ENCODE measurements around the gene HEATR9.
A peak's percentile ranks its signal among the peaks of the same experiment; 100 is the strongest.

HEATR9 gene

DNA sequence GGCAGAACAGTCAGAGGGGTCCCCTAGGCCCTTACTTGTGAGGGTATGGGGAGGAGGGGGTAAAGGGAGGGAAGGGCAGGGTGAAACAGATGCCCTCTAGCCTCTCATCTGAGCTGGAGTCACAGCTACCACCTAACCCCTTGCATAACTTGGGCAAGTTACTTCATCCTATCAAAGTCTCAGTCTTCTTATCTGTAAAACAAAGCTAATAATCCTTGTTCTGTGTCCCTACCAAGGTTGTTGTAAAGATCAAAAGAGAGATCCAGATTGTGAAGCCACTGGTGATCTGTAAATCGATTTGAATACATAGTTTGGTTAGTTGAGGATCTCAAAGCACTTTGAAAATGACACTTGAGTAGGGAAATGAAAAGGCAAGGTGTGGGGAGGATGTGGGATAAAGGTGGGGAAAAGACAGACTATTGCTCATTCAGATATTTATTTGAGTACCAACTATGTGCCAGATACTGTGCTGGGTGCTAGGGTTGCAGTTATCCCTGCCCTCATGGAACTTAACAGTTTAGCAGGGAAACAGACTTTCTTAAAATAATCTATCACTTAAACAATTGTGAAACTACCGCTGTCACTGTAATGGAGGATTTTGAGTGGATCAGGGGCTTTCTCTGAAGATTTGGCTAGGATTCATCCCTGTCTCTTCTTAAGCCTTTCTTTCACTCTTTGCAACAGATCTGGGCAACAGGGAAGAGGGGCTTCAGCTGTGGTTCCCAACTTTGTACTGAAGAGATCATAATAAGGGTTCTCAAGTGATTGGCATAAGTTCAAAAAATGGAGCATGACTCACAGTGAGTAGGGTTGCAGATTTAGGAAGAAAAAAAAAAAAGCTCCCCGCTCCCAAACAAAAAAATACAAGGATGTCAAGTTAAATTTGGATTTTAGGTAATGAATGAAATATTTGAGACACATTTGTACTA, 3.0 kb downstream of the HEATR9 start:
- no peak for DNase-seq (ENCODE audit: low read depth in 1 of 2, low spot score in 1 of 2)

GRCh38 chr17:35864853-35865252, 3.8 kb downstream of the HEATR9 start:
- no peak for DNase-seq (ENCODE audit: low read depth in 1 of 2, low spot score in 1 of 2)

DNA sequence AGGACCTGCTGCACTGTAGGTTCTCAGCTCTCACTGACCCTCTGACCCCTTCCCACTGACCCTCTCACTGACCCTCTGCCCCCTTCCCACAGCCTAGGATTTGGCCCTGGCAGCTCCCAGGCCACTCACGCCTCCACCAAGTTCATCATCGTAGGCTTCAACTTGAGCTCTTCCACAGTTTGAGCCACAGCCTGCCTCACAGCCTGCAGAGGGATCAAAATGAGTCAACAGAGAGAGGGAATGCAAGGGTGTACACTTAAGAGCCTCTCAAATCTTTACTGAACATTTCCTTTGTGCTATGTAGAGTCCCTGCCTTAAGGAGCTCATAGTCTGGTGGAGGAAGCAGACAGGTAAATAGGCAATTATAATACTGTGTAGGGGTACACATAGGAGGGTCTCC, 12.1 kb downstream of the HEATR9 start:
- no peak for DNase-seq (ENCODE audit: low read depth in 1 of 2, low spot score in 1 of 2)

- DNase-seq (ENCODE audit: low read depth in 1 of 2, low spot score in 1 of 2) = no peak
Measured at GRCh38 chr17:35855965-35856364, 12.7 kb downstream of the HEATR9 start.

DNA sequence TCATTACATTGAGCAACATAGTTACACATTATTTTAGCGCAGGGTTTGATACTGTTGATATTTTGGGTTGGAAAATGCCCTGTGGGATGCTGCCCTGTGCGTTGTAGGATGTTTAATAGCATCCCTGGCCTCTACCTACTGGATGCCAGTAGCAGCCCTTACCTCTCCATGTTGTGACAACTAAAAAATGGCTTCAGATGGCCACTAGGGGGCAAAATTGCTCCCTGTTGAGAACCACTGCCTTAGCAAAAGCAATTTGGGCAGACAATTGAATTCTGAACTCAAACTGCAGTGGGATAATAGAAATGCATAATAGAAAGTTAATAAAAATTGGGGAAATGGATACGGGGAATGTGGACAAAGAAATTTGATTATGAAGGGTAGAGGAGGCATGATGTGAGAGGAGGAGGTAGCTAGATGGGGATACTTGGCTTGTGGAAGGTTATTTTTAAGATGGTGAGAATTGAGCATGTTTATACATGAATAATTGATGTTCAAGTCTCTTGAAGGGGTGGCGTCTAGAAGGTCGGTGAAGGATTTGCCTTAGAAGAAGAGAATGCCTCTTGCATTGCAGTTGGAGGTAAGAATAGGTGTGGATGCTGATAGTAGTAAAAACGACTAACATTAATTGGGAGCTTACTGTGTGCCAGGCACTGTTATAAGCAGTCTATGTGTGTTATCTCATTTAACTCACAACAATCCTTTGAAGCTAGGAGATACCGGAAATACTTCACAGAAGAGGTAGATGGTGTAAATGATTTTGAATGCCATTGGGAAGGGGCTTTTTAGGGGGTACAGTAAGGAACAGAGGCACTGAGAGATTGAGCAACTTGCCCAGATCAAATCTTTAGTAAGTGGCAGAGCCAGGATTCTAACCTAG, 19.0 kb downstream of the HEATR9 start:
- peak in 1 of 2 donors; percentile 8 for DNase-seq (ENCODE audit: low read depth in 1 of 2, low spot score in 1 of 2)

DNA sequence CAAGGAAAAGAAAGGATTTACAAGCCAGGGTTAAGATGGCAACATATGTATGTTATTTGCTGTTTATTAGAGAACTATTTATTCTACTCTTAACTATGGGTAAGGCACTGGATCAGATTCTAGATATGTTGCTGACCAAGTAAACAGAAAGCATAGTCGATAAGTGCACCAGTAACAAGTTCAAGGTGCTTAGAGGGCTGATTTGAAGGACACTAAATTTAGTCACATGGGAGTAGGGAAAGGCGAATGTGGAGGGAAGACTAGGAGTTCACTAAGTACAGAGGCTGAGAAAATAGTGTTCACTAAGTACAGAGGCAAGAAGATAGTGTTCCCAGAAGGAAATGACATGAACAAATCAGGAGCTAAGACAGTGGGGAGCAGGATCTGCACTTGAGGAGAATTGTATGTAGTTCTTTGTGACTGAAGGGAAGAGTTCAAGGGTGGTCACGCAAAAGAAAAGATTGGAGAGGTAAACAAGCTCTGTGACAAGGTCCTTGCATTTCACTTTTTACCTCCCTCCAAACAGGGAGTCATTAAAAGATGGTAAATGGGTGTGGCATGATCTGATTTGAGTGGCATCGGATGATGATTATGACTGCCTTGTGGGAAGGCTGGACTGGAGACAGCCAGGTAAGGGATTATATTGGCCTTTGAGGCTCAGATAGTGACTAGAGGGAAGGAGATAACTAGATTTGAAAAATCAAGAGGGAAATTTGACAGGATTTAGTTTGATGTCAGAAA, 20.9 kb downstream of the HEATR9 start:
- no peak for DNase-seq (ENCODE audit: low read depth in 1 of 2, low spot score in 1 of 2)

- DNase-seq (ENCODE audit: low read depth in 1 of 2, low spot score in 1 of 2) = no peak
Measured at GRCh38 chr17:35847006-35847405, 21.7 kb downstream of the HEATR9 start.

DNA sequence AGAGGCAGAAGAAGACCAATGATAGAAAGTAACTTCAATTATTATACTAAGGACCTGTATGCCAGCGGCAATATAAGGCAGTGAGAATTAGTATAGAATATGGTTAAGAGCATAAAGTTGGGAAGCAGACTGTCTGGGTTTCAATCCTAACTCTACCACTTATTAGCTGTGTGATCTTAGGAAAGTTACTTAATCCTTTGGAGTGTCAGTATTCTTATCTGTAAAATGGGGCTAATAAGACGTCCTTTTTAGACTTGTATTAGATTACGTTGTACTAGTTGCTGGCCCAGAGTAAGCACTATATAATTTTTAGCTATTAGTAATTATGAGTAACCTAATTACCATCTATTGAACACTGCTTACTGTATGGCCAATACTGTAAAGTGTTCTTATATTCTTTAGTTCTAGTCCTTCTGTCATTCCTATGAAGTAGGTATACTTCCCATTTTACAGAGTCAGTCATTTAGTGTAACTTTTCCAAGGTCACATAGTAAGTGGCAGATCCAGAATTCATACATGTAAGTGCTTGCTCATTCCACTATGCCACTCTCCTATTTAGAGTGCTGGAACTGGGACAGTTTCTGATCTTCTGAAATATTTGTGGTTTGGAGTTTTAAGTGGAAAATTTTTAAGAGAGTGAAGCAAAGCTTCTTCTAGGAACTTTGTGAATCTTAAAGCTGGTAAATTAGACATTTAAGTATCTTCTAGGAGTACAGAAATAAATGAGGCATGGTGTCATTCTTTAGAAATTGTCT, 22.5 kb downstream of the HEATR9 start:
- DNase-seq (ENCODE audit: low read depth in 1 of 2, low spot score in 1 of 2) = no peak

DNA sequence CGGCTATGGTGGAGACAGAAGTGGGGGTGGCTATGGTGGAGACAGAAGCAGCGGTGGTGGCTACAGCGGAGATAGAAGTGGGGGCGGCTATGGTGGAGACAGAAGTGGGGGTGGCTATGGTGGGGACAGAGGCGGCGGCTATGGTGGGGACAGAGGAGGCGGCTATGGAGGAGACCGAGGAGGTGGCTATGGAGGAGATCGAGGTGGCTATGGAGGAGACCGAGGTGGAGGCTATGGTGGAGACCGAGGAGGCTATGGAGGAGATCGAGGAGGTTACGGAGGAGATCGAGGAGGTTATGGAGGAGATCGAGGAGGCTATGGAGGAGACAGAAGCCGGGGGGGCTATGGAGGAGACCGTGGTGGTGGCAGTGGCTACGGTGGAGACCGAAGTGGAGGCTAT, 24.1 kb downstream of the HEATR9 start:
- DNase-seq (ENCODE audit: low read depth in 1 of 2, low spot score in 1 of 2) = no peak

DNA sequence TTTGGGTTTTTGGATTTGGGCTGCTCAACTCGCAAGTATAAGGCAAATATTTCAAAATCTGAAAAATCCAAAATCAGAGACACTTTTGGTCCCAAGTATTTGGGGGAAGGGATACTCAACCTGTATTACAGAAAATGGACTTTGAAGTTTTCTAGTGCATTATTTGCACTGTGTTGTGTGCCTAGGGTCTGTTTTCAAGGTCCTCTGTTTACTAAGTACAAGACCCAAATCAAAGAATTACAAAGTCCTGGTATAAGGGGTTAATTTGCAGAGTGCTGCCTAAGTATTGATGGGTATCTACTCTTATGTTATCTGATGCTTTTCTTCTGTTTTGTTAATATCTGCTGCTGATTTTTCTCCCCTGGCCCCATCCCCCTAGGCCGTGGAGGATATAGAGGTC, 25.0 kb downstream of the HEATR9 start:
- DNase-seq (ENCODE audit: low read depth in 1 of 2, low spot score in 1 of 2) = no peak

GRCh38 chr17:35842239-35842638, 26.5 kb downstream of the HEATR9 start:
- DNase-seq (ENCODE audit: low read depth in 1 of 2, low spot score in 1 of 2) = no peak

GRCh38 chr17:35841505-35841904, 27.2 kb downstream of the HEATR9 start:
- no peak for DNase-seq (ENCODE audit: low read depth in 1 of 2, low spot score in 1 of 2)

DNA sequence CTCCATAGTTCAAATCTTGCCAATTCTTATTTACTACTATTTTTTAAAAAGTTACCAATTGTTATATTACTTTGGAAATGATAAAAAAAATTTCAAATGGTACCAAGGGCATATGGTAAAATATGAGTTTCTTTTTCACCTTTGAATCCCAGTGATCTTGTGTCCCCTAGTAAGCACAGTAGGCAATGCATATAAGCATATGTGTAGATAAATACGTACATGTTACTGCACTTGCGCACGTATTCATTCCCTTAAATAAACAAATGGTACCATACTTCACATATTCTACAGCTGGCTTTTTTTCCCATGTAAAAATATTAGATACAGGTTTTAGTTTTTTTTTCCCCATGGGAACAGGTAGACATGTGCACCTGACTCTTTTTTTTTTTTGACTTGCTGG, 27.6 kb downstream of the HEATR9 start:
- DNase-seq (ENCODE audit: low read depth in 1 of 2, low spot score in 1 of 2) = no peak

GRCh38 chr17:35825206-35825605, 43.5 kb downstream of the HEATR9 start:
- DNase-seq (ENCODE audit: low read depth in 1 of 2, low spot score in 1 of 2) = no peak

DNA sequence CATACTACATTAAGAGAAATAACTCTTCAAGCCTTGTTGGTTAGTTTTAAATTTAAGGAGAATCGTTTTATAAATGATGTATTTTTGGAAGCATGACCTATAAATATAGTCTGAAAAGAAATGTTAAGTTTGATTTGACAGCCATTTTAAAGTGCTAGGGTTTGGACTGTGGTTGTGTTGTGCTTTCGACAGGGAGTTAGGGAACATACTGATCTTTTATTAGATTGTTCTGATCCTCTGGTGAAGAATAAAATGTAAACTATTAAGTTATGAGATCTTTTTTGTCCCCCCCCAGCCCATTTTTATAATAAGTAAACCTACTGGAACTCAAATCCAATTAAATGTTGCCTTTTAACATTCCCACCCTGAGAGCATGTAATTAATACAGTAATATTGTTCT, 47.4 kb downstream of the HEATR9 start:
- no peak for DNase-seq (ENCODE audit: low read depth in 1 of 2, low spot score in 1 of 2)

DNA sequence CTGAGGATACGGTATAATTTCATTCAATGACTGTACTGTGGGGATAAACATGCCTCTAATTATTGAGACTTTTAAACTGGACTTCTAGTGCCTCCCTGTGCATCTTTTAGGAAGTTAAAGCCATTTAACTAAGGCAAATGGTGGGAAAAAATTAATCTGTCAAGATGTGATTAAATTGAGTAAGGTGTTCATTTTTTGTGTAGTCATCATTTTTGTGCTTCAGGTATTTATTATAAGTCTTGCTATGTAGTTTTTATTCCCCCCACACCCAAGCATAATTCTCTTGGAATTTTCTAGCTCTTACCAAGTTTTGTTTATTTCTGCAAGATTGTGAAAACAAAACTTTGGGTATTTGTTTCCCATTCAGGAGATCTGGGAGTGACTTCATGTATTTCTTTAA, 49.2 kb downstream of the HEATR9 start:
- no peak for DNase-seq (ENCODE audit: low read depth in 1 of 2, low spot score in 1 of 2)

- DNase-seq (ENCODE audit: low read depth in 1 of 2, low spot score in 1 of 2) = no peak
Measured at GRCh38 chr17:35817196-35817595, 51.5 kb downstream of the HEATR9 start.

DNA sequence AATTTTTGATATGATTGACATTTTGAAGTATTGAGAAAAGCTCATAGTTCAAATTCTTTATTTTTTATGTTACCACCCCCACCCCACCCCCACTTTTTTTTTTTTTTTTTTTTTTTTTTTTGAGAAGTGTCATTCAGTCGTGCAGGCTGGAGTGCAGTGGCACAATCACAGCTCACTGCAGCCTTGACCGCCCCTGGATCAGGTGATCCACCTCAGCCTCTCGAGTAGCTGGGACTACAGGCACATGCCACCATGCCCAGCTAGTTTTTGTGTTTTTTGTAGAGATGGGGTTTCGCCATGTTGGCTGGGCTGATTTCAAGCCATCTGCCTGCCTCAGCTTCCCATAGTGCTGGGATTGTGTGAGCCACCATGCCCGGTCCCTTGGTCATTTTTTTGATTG, 52.0 kb downstream of the HEATR9 start:
- DNase-seq (ENCODE audit: low read depth in 1 of 2, low spot score in 1 of 2) = no peak

DNA sequence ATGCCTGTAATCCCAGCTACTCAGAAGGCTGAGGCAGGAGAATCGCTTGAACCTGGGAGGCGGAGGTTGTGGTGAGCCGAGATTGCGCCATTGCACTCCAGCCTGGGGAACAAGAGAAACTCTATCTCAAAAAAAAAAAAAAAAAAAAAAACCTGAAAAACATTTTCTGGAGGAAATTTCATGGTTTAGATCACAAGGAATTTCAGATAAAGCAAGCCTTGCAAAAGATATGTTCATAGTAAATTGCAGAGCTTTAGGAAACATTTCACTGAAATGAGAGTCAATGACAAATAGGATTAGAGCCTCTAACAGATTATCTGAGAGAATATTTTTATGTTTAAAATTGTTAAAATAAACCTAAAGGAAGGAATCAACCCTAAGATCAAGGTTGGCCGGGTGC, 56.2 kb downstream of the HEATR9 start:
- no peak for DNase-seq (ENCODE audit: low read depth in 1 of 2, low spot score in 1 of 2)

DNA sequence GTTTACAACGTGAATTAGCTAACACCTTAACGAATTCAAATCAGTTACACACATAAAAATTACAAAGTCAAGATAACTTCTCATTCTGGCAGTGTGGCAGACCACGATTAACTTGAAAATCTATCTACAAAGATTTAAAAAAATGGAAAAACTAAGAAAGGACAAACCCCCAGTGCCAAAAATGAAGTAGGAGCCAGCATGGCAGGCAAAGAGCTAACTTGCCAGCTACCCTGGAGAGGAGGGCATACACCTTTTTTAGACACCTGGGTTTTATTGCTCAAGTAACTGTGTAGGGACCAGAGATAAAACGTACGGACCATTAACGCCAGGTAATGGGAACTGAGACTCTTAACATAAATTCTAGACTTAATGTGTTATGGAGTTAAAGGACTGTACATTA, 56.9 kb downstream of the HEATR9 start:
- DNase-seq (ENCODE audit: low read depth in 1 of 2, low spot score in 1 of 2) = no peak

Measured in stimulated activated CD4-positive, alpha-beta T cell treated with anti-CD3 and anti-CD28 coated beads, Interleukin-15, amount 100 ng/mL, for 1 hour (primary cell).